Amniotic epithelial cell (primary cell): ENCODE measurements around the gene AMPD2.
A peak's percentile ranks its signal among the peaks of the same experiment; 100 is the strongest.
"Not testable (repeated sequence)": the region's sequence is repeated elsewhere in the genome, so short reads cannot be mapped to it uniquely, and the experiment has no call there.

Experiments used
- DNase-seq: peaks from one replicate; pipeline ENCODE4 v3.0.0-alpha.2; 2010; ENCODE audit warnings: low read depth

Gene AMPD2

GRCh38 chr1:109652402-109652801 lies 32.8 kb downstream of the AMPD2 start:
- no peak for DNase-seq

- DNase-seq, result no peak
Measured at GRCh38 chr1:109653306-109653705, 33.7 kb downstream of the AMPD2 start.

GRCh38 chr1:109654519-109654918 lies 34.9 kb downstream of the AMPD2 start:
- DNase-seq, result no peak

- peak; percentile 73 for DNase-seq
Measured at GRCh38 chr1:109655615-109656519, 36.2 kb downstream of the AMPD2 start, which contains the start of gene GSTM4. Gene GSTM4 (plus strand): TSS chr1:109656099. CDS start chr1:109656390, 291 bp downstream.

- DNase-seq, result no peak
Measured at GRCh38 chr1:109657395-109657794, 37.8 kb downstream of the AMPD2 start.

- no peak for DNase-seq
Measured at GRCh38 chr1:109657970-109658369, 38.3 kb downstream of the AMPD2 start.

GRCh38 chr1:109658533-109659042 lies 39.0 kb downstream of the AMPD2 start:
- no peak for DNase-seq

- no peak for DNase-seq
Measured at GRCh38 chr1:109659145-109659544, 39.5 kb downstream of the AMPD2 start.

GRCh38 chr1:109659997-109660690 lies 40.5 kb downstream of the AMPD2 start:
- DNase-seq, result peak; percentile 58

- DNase-seq, result not testable (repeated sequence)
Measured at GRCh38 chr1:109660691-109661026, 41.0 kb downstream of the AMPD2 start.

- DNase-seq, result no peak
Measured at GRCh38 chr1:109661391-109661790, 41.8 kb downstream of the AMPD2 start.

- DNase-seq, result no peak
Measured at GRCh38 chr1:109664671-109665070, 45.0 kb downstream of the AMPD2 start.

- peak; percentile 85 for DNase-seq
Measured at GRCh38 chr1:109667452-109668122, 48.0 kb downstream of the AMPD2 start, which contains the start of gene GSTM2. Gene GSTM2 (plus strand): TSS chr1:109668057. CDS start chr1:109668116, 59 bp downstream.

GRCh38 chr1:109668123-109668775 lies 48.6 kb downstream of the AMPD2 start:
- DNase-seq, result no peak

- DNase-seq, result no peak
Measured at GRCh38 chr1:109669246-109669948, 49.8 kb downstream of the AMPD2 start.

- DNase-seq, result not testable (repeated sequence)
Measured at GRCh38 chr1:109669949-109670302, 50.3 kb downstream of the AMPD2 start.

- no peak for DNase-seq
Measured at GRCh38 chr1:109671067-109671466, 51.4 kb downstream of the AMPD2 start.

- not testable (repeated sequence) for DNase-seq
Measured at GRCh38 chr1:109673861-109674260, 54.2 kb downstream of the AMPD2 start.

- not testable (repeated sequence) for DNase-seq
Measured at GRCh38 chr1:109676683-109677381, 57.2 kb downstream of the AMPD2 start.

GRCh38 chr1:109677459-109677858 lies 57.8 kb downstream of the AMPD2 start:
- no peak for DNase-seq

GRCh38 chr1:109678637-109679036 lies 59.0 kb downstream of the AMPD2 start:
- not testable (repeated sequence) for DNase-seq
